ENCODE results near the gene ABCB6.
"Not testable (repeated sequence)": the region's sequence is repeated elsewhere in the genome, so short reads cannot be mapped to it uniquely, and the experiment has no call there.

ABCB6 gene

GRCh38 chr2:219213486-219214071 is 5.2 kb downstream of the ABCB6 start:
- DNase-seq (ENCODE audit: low read depth in 2 of 2), result no peak

GRCh38 chr2:219213026-219213415 is 5.7 kb downstream of the ABCB6 start:
- no peak for DNase-seq (ENCODE audit: low read depth in 2 of 2)

- no peak for DNase-seq (ENCODE audit: low read depth in 2 of 2)
These were observed 7.8 kb downstream of the ABCB6 start for GRCh38 chr2:219210886-219211362.

GRCh38 chr2:219210196-219210885 is 8.4 kb downstream of the ABCB6 start:
- DNase-seq (ENCODE audit: low read depth in 2 of 2), result no peak

- DNase-seq (ENCODE audit: low read depth in 2 of 2), result no peak
These were observed 9.2 kb downstream of the ABCB6 start for GRCh38 chr2:219209236-219210195.

- no peak for DNase-seq (ENCODE audit: low read depth in 2 of 2)
These were observed 10.6 kb downstream of the ABCB6 start for GRCh38 chr2:219207884-219208740.

- no peak for DNase-seq (ENCODE audit: low read depth in 2 of 2)
These were observed 11.4 kb downstream of the ABCB6 start for GRCh38 chr2:219207134-219207883.

GRCh38 chr2:219206328-219207133 is 12.2 kb downstream of the ABCB6 start, which contains the start of gene ZFAND2B:
ZFAND2B (plus strand) TSS chr2:219206782; CDS start chr2:219206988, 206 bp downstream.
- DNase-seq (ENCODE audit: low read depth in 2 of 2), result peak; percentile 89

- no peak for DNase-seq (ENCODE audit: low read depth in 2 of 2)
These were observed 12.8 kb downstream of the ABCB6 start for GRCh38 chr2:219205981-219206327.

- no peak for DNase-seq (ENCODE audit: low read depth in 2 of 2)
These were observed 13.6 kb downstream of the ABCB6 start for GRCh38 chr2:219205165-219205538.

- DNase-seq (ENCODE audit: low read depth in 2 of 2), result no peak
These were observed 14.2 kb downstream of the ABCB6 start for GRCh38 chr2:219204425-219205164.

GRCh38 chr2:219201331-219201730 is 17.4 kb downstream of the ABCB6 start:
- DNase-seq (ENCODE audit: low read depth in 2 of 2), result not testable (repeated sequence)

GRCh38 chr2:219200502-219201326 is 18.0 kb downstream of the ABCB6 start:
- DNase-seq (ENCODE audit: low read depth in 2 of 2), result not testable (repeated sequence)

- DNase-seq (ENCODE audit: low read depth in 2 of 2), result no peak
These were observed 19.1 kb downstream of the ABCB6 start for GRCh38 chr2:219199470-219200211.

GRCh38 chr2:219198974-219199373 is 19.8 kb downstream of the ABCB6 start:
- no peak for DNase-seq (ENCODE audit: low read depth in 2 of 2)

GRCh38 chr2:219197388-219197787 is 21.4 kb downstream of the ABCB6 start:
- no peak for DNase-seq (ENCODE audit: low read depth in 2 of 2)

- no peak for DNase-seq (ENCODE audit: low read depth in 2 of 2)
These were observed 31.9 kb downstream of the ABCB6 start for GRCh38 chr2:219186754-219187456.

Measured in stimulated activated CD4-positive, alpha-beta T cell treated with anti-CD3 and anti-CD28 coated beads, Interleukin-12 subunit alpha, Interleukin-12 subunit beta, amount 100 ng/mL, for 24 hours (primary cell).